ENCODE measurements around the gene MTUS2. TPM values are rescaled to one million over a fixed set of nuclear protein-coding genes. Genes with fewer than 3 reads are reported as not detected.

Gene MTUS2
- total RNA-seq, 1 experiment from 2014 or later: 0.35 TPM

- Histone ChIP-seq H4K91ac (ENCODE audit: insufficient read length, low read depth, low read length) (no peak overlapping the region), H3K79me1 (ENCODE audit: insufficient read depth, low read depth, low read length, poor library complexity, severe bottlenecking) (no peaks in the 10 kb centered on the region), H4K5ac (ENCODE audit: insufficient read length, low read depth, low read length) (no peak overlapping the region), H3K18ac (ENCODE audit: insufficient read length, low read depth, low read length) (no peak overlapping the region), H2BK5ac (ENCODE audit: insufficient read length, low read length) (no peak overlapping the region), H2BK12ac (ENCODE audit: insufficient read length, low read depth, low read length) (no peak overlapping the region), H3K27ac (ENCODE audit: insufficient read length, low read depth, low read length) (no peak overlapping the region), H3K23me2 (ENCODE audit: insufficient read length, low read depth, low read length, poor library complexity, severe bottlenecking) (no peaks in the 10 kb centered on the region), H3K4me2 (ENCODE audit: insufficient read depth, insufficient read length, low read length) (no peak overlapping the region), H3K56ac (ENCODE audit: insufficient read length, low read depth, low read length) (no peak overlapping the region), H3K27me3 (ENCODE audit: insufficient read depth, low read length) (no peaks in the 10 kb centered on the region), H4K8ac (replicated peaks; ENCODE audit: insufficient read length, low read depth, low read length) (no peak overlapping the region), H2AK5ac (ENCODE audit: insufficient read length, low read length) (no peak overlapping the region), H2BK20ac (ENCODE audit: low read depth, low read length, poor library complexity, severe bottlenecking) (no peak overlapping the region), H3K4me1 (ENCODE audit: insufficient read depth, low read length) (no peaks in the 10 kb centered on the region), H3K9ac (ENCODE audit: extremely low read depth, insufficient read length, low read length) (no peak overlapping the region), H2AFZ (ENCODE audit: low read length) (no peak overlapping the region), H2BK120ac (ENCODE audit: low read depth, low read length, poor library complexity, severe bottlenecking) (no peak overlapping the region), H3K9me3 (ENCODE audit: control insufficient read depth, low read depth, low read length) (no peaks in the 10 kb centered on the region), H4K20me1 (ENCODE audit: control insufficient read depth, insufficient read depth, insufficient read length) (no peaks in the 10 kb centered on the region), H2BK15ac (ENCODE audit: low read depth, low read length) (no peak overlapping the region), H3K4ac (ENCODE audit: low read depth, low read length) (no peak overlapping the region), H3K79me2 (ENCODE audit: insufficient read depth, low read length) (no peaks in the 10 kb centered on the region), H3T11ph (ENCODE audit: low read length) (no peak overlapping the region), H3K14ac (ENCODE audit: insufficient read depth, low read length) (no peak overlapping the region), H3K23ac (ENCODE audit: insufficient read length, low read depth, low read length) (no peak overlapping the region)
- Mint-ChIP-seq H3K4me1 (no peaks in the 10 kb centered on the region), H3K27me3 (ENCODE audit: low read depth) (no peaks in the 10 kb centered on the region; the same call in 1 of the 2 replicates), H3K4me3 (no peak overlapping the region), H3K9me3 (no peaks in the 10 kb centered on the region), H3K27ac (no peak overlapping the region; a peak in 1 of 7 replicates), H3K36me3 (ENCODE audit: insufficient read depth in 1 of 3, low read depth in 3 of 3) (no peaks in the 10 kb centered on the region; a peak in 1 of 7 replicates)
- no peak for DNase-seq
- TF ChIP-seq CTCF (conservative IDR thresholded peaks at IDR 0.05): no peak
- WGBS (ENCODE audit: extremely low coverage, insufficient read length, low lambda C conversion rate): no CpG with 5 or more reads among the region's 8 CpGs
These were observed 297.5 kb downstream of the MTUS2 start for GRCh38 chr13:29117663-29118062.

Data from H9 (cell line).